ENCODE measurements around the gene AKAP13. TPM values are rescaled to one million over a fixed set of nuclear protein-coding genes. Genes with fewer than 3 reads are reported as not detected.

AKAP13 gene
- total RNA-seq, 1 donor from 2014 or later, result 78.9 TPM

DNA sequence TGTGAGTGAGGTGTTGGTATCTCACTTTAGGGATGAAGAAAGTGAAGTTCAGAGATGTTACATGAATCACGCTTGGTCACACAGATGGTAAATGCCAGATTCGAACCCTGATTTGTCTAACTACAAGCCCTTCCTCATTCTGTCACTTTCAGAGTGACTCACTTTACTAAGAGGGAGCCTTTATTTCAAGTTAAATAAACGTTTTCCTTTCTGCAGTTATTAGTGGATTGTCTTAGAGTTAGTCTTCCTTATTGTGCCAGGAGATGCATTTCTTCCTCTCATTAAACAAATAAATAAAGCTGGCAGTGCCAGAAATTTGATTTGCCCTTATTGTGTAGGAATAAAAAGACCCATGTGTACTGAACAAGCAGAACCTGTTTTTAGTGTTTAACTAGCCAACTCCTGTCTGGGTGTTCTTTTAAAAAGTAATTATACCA, 162.5 kb downstream of the AKAP13 start:
- DNase-seq (ENCODE audit: low spot score), result no peak
- H3K9me3 Mint-ChIP-seq, result no peaks in the 10 kb centered on the region

DNA sequence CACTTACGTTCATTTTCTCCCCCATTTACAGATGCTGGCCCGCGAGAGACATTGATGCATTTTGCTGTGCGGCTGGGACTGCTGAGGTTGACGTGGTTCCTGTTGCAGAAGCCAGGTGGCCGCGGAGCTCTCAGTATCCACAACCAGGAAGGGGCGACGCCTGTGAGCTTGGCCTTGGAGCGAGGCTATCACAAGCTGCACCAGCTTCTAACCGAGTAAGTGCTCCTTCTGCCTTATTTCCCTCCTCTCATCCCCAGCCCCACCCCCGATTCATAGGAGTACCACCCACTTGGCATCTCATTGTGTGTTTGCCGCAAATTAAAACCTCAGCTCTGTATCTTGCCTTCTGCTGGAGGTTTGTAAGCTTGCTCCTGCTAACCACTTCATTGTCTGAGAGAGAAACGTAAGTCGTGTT, 163.3 kb downstream of the AKAP13 start:
- Mint-ChIP-seq H3K27me3 (ENCODE audit: insufficient read depth) (no peaks in the 10 kb centered on the region), H3K27ac (peak overlapping the region; percentile 59), H3K36me3 (ENCODE audit: low read depth) (peaks cover 19% of the 10 kb centered on the region), H3K4me3 (peak overlapping the region; percentile 50), H3K4me1 (ENCODE audit: low read depth) (peaks cover 83% of the 10 kb centered on the region), H3K9me3 (no peaks in the 10 kb centered on the region)
- DNase-seq (ENCODE audit: low spot score), result peak; percentile 22
- intact Hi-C loops (cut with micrococcal nuclease), result loop anchor here (1.0 to 10.0 kb wide), 8 partner anchors 41 to 249 kb away; partner anchors contain the start of gene KLHL25

More for the DNA sequence above, 162.5 kb downstream of the AKAP13 start:
- Mint-ChIP-seq H3K4me1 (ENCODE audit: low read depth) (peaks cover 82% of the 10 kb centered on the region), H3K4me3 (peak overlapping the region; percentile 59), H3K36me3 (ENCODE audit: low read depth) (peaks cover 19% of the 10 kb centered on the region), H3K27me3 (ENCODE audit: insufficient read depth) (no peaks in the 10 kb centered on the region), H3K27ac (peak overlapping the region; percentile 65)
- intact Hi-C loops (cut with micrococcal nuclease), result loop anchor here (1.0 to 10.0 kb wide), 10 partner anchors 9 to 249 kb away; partner anchors contain the start of gene KLHL25

DNA sequence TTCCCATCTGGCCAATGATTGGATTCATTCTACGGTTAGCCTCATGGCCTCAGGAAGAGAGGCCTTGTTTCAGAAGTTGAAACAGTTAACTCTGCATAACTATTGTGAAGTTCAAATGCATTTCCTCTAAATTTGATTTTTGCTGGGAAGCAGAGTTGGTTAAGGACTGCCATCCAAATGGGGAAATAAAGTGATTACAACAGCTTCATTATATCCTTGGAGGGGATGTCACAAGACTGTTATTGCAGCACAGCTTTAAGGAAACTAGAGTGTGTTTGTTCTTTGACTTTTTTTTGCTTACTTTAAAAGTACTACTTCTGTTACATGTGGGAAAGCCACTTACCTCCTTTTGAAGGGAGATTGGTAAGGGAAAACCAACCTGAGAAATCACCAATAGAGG, 164.8 kb downstream of the AKAP13 start:
- intact Hi-C loops (cut with micrococcal nuclease), result loop anchor here (10.0 kb wide), 1 partner anchor 230 kb away; no protein-coding TSS in a partner anchor
- Mint-ChIP-seq H3K4me1 (ENCODE audit: low read depth) (peaks cover 71% of the 10 kb centered on the region), H3K4me3 (no peak overlapping the region), H3K27me3 (ENCODE audit: insufficient read depth) (no peaks in the 10 kb centered on the region), H3K9me3 (no peaks in the 10 kb centered on the region), H3K27ac (no peak overlapping the region), H3K36me3 (ENCODE audit: low read depth) (peaks cover 15% of the 10 kb centered on the region)
- DNase-seq (ENCODE audit: low spot score), result no peak

DNA sequence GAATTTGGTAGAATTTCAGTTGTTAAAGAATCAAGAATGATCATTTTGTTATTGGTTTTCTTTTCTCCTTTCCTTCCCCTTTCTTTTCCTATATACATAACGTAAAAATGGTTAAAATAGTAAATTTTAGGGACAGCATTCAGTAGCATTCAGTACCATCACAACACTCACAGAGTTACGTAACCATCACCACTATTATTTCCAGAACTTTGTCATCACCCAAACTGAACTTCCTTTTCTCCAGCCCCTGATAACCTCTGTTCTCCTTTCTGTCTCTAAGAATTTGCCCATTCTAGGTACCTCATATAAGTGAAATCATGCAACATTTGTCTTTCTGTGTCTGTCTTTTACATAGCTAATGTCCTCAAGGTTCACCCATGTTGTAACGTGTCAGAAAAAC, 165.3 kb downstream of the AKAP13 start:
- intact Hi-C loops (cut with micrococcal nuclease), result loop anchor here (10.0 kb wide), 1 partner anchor 231 kb away; no protein-coding TSS in a partner anchor
- Mint-ChIP-seq H3K4me1 (ENCODE audit: low read depth) (peaks cover 65% of the 10 kb centered on the region), H3K4me3 (no peak overlapping the region), H3K36me3 (ENCODE audit: low read depth) (peaks cover 18% of the 10 kb centered on the region), H3K9me3 (no peaks in the 10 kb centered on the region), H3K27ac (no peak overlapping the region), H3K27me3 (ENCODE audit: insufficient read depth) (no peaks in the 10 kb centered on the region)
- no peak for DNase-seq (ENCODE audit: low spot score)

DNA sequence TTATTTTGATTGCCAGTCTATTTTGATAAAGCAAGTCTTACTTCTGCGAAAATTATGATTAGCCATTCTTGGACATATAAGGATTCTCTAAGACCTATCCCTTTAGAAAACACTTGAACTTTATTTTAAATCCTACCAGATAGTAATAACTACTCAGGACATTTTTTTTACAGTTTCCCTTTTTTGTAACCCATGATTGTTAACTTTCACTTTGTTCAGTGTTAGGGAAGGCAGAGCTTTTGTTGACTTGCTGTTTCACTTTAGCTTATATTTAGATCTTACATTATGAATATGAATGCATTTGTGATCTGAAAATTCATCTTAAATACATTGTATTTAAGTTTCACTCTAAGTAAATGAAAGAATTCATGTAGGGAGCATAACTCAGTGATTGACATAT, 167.0 kb downstream of the AKAP13 start:
- Mint-ChIP-seq H3K36me3 (ENCODE audit: low read depth) (peaks cover 22% of the 10 kb centered on the region), H3K27ac (peak overlapping the region; percentile 49), H3K9me3 (no peaks in the 10 kb centered on the region), H3K4me3 (no peak overlapping the region), H3K27me3 (ENCODE audit: insufficient read depth) (no peaks in the 10 kb centered on the region), H3K4me1 (ENCODE audit: low read depth) (peaks cover 49% of the 10 kb centered on the region)
- intact Hi-C loops (cut with micrococcal nuclease), result loop anchor here (1.0 to 10.0 kb wide), 2 partner anchors 9 to 233 kb away; no protein-coding TSS in a partner anchor
- DNase-seq (ENCODE audit: low spot score), result no peak

DNA sequence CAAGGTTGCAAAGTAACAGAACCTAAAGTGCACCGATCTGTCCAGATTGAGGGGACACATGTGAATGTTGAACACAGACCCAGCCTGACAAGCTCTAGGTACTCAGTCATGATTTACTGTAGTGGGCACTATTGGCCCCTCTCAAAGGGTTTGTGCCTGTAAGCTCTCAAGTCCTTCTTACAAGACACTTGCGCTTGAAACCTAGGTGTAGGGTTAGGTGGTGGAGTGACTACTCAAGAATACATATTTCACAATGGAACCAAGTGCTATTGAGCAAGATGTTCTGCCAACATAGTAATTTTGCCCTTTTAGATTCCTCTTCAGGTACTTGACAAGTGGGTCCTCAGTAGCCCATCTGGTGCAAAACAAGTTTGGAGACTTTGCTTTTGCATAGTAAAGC, 169.9 kb downstream of the AKAP13 start:
- no peak for DNase-seq (ENCODE audit: low spot score)
- Mint-ChIP-seq H3K4me3 (no peak overlapping the region), H3K36me3 (ENCODE audit: low read depth) (peaks cover 17% of the 10 kb centered on the region), H3K27me3 (ENCODE audit: insufficient read depth) (no peaks in the 10 kb centered on the region), H3K4me1 (ENCODE audit: low read depth) (peaks cover 32% of the 10 kb centered on the region), H3K27ac (no peak overlapping the region), H3K9me3 (no peaks in the 10 kb centered on the region)
- intact Hi-C loops (cut with micrococcal nuclease), result no loop called here

DNA sequence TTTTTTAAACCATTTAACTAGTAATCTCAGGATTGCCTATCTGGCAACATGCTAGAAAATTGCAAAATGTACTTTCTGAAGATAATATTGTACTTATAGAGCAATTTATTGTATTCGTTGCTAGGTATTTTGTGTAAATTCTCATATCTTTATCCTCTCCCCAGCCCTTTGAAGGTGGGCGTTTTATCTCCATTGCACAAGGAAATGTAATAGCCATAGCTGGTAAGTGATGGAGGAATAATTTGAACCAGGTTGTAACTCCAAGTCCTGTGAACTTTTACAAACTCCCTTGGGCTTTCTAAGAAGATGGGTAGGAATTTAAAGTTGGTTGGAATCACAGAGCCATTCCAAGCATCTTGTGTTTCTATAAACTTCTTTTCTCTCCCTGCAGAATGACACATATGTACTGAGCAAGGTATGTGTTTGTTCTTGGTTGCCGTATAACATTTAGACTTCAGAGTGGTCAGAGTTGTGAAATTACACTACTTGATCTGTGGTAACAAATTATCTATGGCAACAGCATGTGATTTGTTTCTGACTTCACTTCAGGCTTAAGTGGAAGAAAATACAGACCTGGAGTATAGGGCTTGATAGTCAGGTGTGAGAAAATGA, 170.9 kb downstream of the AKAP13 start:
- Mint-ChIP-seq H3K27ac (no peak overlapping the region), H3K4me1 (ENCODE audit: low read depth) (peaks cover 31% of the 10 kb centered on the region), H3K36me3 (ENCODE audit: low read depth) (peaks cover 12% of the 10 kb centered on the region), H3K4me3 (no peak overlapping the region), H3K27me3 (ENCODE audit: insufficient read depth) (no peaks in the 10 kb centered on the region), H3K9me3 (no peaks in the 10 kb centered on the region)
- intact Hi-C loops (cut with micrococcal nuclease), result no loop called here
- no peak for DNase-seq (ENCODE audit: low spot score)

DNA sequence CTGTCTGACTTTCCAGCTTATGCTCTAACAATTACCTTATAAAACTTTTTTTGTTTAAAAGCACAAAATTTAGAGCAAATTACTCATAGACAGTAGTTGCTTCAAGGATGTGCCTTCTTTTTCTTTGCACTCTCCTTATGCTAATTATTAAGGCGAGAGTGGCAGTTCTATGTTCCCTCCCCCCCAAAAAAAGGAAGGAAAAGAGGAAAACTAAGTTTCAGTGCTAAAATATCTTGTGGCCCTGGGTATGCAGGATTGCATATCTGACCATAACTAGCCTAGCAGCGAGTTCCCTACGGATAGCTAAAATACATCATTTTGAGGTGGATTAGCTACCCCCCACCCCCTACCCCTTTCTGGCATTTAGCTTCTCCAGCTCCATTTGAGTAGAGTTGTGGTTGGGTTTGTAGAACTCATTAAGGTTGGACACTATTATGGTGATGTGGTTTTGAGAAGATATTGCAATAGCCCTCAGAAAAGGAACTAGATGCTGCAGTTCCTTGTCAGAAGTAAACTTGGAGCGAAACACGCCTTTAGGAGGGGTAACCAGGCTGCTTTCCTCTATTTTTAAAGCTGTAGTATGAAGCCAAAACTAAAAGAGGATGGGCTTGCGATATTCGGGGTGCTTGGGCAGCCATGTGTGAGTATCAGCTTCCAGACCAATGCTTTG, 174.6 kb downstream of the AKAP13 start:
- DNase-seq (ENCODE audit: low spot score), result no peak
- no peak overlapping the region for H3K27ac Mint-ChIP-seq
- H3K4me3 Mint-ChIP-seq, result no peak overlapping the region
- intact Hi-C loops (cut with micrococcal nuclease), result no loop called here
- H3K27me3 Mint-ChIP-seq (ENCODE audit: insufficient read depth), result no peaks in the 10 kb centered on the region
- no peaks in the 10 kb centered on the region for H3K9me3 Mint-ChIP-seq
- H3K4me1 Mint-ChIP-seq (ENCODE audit: low read depth), result peaks cover 55% of the 10 kb centered on the region
- H3K36me3 Mint-ChIP-seq (ENCODE audit: low read depth), result peaks cover 16% of the 10 kb centered on the region

DNA sequence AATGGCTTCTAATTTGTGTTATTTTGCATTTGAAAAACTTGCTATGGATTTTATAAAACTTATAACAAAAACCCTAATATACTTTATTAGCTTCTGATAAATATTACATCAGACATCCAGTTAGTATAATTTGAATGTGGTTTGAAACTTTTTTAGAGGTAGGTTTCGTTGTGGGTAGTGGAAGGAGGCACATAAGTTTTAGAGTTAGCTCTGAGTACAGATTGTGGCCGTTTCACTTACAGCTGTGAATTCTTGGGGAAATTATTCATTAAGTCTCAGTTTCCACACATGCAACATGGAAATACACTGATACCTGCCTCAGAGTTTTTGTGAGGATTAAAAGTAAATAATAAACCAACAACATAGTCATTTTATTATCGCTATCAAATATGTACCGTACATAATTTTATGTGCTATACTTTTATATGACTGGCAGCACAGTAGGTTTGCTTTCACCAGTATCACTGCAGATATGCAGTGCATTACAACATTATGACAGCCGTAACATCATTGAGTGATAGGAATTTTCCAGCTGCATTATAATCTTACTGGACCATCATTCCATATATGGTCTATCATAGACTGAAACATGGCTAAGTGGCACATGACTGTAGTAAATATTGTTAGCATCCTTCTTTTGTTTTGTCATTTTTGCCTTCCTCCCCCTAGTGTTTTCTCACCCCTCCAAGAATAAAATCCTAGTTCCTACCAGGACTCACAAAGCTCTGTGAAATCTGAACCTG, 175.6 kb downstream of the AKAP13 start:
- Mint-ChIP-seq H3K4me3 (peak overlapping the region; percentile 8), H3K27ac (peak overlapping the region; percentile 29), H3K9me3 (no peaks in the 10 kb centered on the region), H3K27me3 (ENCODE audit: insufficient read depth) (no peaks in the 10 kb centered on the region), H3K4me1 (ENCODE audit: low read depth) (peaks cover 58% of the 10 kb centered on the region), H3K36me3 (ENCODE audit: low read depth) (peaks cover 12% of the 10 kb centered on the region)
- DNase-seq (ENCODE audit: low spot score), result no peak
- intact Hi-C loops (cut with micrococcal nuclease), result loop anchor here (1.0 kb wide), 1 partner anchor 9 kb away; no protein-coding TSS in a partner anchor

DNA sequence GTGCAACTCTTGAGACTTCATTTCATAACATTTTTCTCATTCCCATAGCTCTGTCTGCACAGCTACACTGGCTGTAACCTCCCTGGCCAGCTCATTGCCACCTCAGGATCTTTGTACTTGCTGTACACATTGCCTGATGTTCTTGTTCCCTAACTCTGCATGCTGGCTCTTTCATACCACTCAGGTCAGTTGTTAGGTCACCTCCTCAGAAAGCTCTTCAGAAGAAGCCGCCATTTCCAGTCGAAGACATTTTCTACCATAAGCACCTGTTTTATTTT, 176.2 kb downstream of the AKAP13 start:
- peak overlapping the region; percentile 27 for H3K27ac Mint-ChIP-seq
- H3K4me1 Mint-ChIP-seq (ENCODE audit: low read depth), result peaks cover 58% of the 10 kb centered on the region
- intact Hi-C loops (cut with micrococcal nuclease), result loop anchor here (1.0 kb wide), 1 partner anchor 9 kb away; no protein-coding TSS in a partner anchor
- H3K36me3 Mint-ChIP-seq (ENCODE audit: low read depth), result peaks cover 10% of the 10 kb centered on the region
- no peaks in the 10 kb centered on the region for H3K9me3 Mint-ChIP-seq
- no peak for DNase-seq (ENCODE audit: low spot score)
- peak overlapping the region; percentile 8 for H3K4me3 Mint-ChIP-seq
- no peaks in the 10 kb centered on the region for H3K27me3 Mint-ChIP-seq (ENCODE audit: insufficient read depth)

DNA sequence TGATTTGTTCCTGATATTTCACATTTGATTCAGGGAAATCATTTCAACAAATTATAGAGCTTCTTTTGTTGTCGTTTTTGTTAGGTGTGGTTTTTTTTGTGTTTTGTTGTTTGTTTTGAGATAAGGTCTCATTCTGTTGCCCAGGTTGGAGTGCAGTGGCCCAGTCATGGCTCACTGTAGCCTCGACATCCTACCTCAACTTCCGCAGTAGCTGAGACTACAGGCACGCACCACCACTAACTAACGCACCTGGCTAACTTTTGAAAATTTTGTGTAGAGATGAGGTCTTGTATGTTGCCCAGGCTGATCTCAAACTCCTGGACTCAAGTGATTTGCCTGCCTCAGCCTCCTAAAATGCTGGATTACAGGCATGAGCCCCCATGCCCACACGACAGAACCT, 177.0 kb downstream of the AKAP13 start:
- intact Hi-C loops (cut with micrococcal nuclease), result no loop called here
- DNase-seq (ENCODE audit: low spot score), result no peak
- H3K36me3 Mint-ChIP-seq (ENCODE audit: low read depth), result peaks cover 8% of the 10 kb centered on the region
- no peaks in the 10 kb centered on the region for H3K9me3 Mint-ChIP-seq
- peak overlapping the region; percentile 21 for H3K4me3 Mint-ChIP-seq
- H3K27ac Mint-ChIP-seq, result peak overlapping the region; percentile 1
- peaks cover 58% of the 10 kb centered on the region for H3K4me1 Mint-ChIP-seq (ENCODE audit: low read depth)
- H3K27me3 Mint-ChIP-seq (ENCODE audit: insufficient read depth), result no peaks in the 10 kb centered on the region

DNA sequence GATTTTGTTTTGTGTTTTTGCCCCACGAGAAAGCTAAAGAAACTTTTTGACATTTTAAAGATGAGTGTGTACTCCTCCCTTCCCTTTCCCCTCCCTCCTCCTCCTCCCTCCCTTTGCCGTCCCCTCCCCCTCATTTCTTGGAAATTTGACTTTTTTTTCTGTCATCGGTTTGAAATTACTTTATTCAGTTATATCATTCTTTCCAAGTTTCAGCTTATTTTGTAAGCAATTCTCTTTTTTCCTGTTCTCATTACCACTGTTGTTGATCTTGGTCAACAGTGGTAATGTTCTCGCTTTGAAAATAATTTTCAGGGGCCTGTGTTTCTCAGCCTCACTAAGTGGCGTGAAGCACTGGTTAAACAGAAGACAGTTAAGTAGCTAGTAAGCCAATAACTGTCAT, 178.4 kb downstream of the AKAP13 start:
- Mint-ChIP-seq H3K27ac (peak overlapping the region; percentile 61), H3K4me1 (ENCODE audit: low read depth) (peaks cover 58% of the 10 kb centered on the region), H3K36me3 (ENCODE audit: low read depth) (peaks cover 8% of the 10 kb centered on the region), H3K4me3 (peak overlapping the region; percentile 19), H3K27me3 (ENCODE audit: insufficient read depth) (no peaks in the 10 kb centered on the region), H3K9me3 (no peaks in the 10 kb centered on the region)
- intact Hi-C loops (cut with micrococcal nuclease), result loop anchor here (1.0 kb wide), 1 partner anchor 24 kb away; no protein-coding TSS in a partner anchor
- no peak for DNase-seq (ENCODE audit: low spot score)

DNA sequence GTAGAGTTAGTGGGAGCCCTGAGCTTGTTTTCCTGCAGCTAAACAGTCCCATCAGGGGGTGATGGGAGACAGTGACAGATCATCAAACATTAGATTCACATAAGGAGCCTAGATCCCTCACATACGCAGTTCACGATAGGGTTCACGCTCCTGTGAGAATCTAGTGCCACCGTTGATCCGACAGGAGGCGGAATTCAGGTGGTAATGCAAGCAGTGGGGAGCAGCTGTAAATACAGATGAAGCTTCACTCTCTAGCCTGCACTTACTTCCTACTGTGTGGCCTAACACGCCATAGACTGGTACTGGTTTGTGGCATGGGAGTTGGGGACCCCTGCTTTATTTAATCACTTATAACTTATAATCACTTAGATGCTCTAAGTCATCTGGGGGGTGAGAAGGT, 179.1 kb downstream of the AKAP13 start:
- Mint-ChIP-seq H3K4me3 (no peak overlapping the region), H3K9me3 (no peaks in the 10 kb centered on the region), H3K27me3 (ENCODE audit: insufficient read depth) (no peaks in the 10 kb centered on the region), H3K4me1 (ENCODE audit: low read depth) (peaks cover 53% of the 10 kb centered on the region), H3K27ac (peak overlapping the region; percentile 56), H3K36me3 (ENCODE audit: low read depth) (peaks cover 8% of the 10 kb centered on the region)
- intact Hi-C loops (cut with micrococcal nuclease), result loop anchor here (1.0 kb wide), 1 partner anchor 24 kb away; no protein-coding TSS in a partner anchor
- no peak for DNase-seq (ENCODE audit: low spot score)

Data from activated T-helper 1 cell treated with anti-CD3 and anti-CD28 coated beads, Interleukin-12 subunit alpha, Interleukin-12 subunit beta, Interleukin-2, Interleukin-4 antibody, amounts not matched to agents 30 ng/mL and 10 ng/mL and 1 ng/mL, durations not matched to agents 14 hours and 24 hours and 36 hours (primary cell).